HL-60/S4 (cell line): ENCODE measurements around the gene AGAP3.
"Not testable (repeated sequence)": the region's sequence is repeated elsewhere in the genome, so short reads cannot be mapped to it uniquely, and the experiment has no call there.

ENCODE experiments used
- in situ Hi-C: fragments of 300-500 bp; cut with MboI; formaldehyde crosslinking; loops from 2 replicates; pipeline ENCODE4 v1.14.3; 2022; ENCODE audit warnings: low sequenced_read_pairs

Gene AGAP3

GRCh38 chr7:151085691-151086620 is at the start of gene AGAP3:
AGAP3 (plus strand) TSS chr7:151086475; CDS start chr7:151086742, 267 bp downstream.
- in situ Hi-C loops: no loop called here

- in situ Hi-C loops: no loop called here
Observed at GRCh38 chr7:151038951-151039849, 47.1 kb upstream of the AGAP3 start.

GRCh38 chr7:151039850-151040548 is 46.3 kb upstream of the AGAP3 start:
- in situ Hi-C loops: no loop called here

DNA sequence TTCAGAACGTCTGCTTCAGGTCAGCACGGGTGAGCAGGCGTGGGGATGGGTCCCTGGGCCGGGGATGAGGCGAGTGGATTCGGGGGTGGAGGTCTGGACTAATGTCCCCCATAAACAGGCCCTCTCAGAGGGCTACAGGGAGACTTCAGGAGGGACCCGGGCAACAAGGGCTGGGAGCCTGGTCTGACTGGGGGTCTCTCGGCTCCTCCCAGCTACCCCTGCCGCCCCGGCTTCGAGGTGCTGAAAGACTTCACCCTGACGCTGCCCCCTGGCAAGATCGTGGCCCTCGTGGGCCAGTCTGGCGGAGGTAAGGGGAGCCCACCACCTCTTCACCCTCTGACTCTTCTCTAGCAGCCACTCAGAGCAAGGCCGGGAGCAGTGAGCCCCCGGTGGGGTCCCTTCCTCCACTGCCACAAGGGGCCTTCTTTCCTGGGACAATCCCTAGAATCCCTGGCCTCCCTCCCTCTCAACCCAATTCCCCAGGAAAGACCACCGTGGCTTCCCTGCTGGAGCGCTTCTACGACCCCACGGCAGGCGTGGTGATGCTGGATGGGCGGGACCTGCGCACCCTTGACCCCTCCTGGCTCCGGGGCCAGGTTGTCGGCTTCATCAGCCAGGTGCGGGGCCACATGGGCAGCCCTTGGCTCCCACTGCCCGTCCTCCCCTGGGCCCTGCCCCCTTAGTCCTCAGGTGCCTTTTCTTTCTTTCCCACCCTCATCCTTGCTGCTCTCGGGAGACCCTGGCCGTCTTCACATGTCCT is 45.5 kb upstream of the AGAP3 start:
- in situ Hi-C loops: no loop called here

GRCh38 chr7:151043449-151043848 is 42.8 kb upstream of the AGAP3 start:
- in situ Hi-C loops: not testable (repeated sequence)

DNA sequence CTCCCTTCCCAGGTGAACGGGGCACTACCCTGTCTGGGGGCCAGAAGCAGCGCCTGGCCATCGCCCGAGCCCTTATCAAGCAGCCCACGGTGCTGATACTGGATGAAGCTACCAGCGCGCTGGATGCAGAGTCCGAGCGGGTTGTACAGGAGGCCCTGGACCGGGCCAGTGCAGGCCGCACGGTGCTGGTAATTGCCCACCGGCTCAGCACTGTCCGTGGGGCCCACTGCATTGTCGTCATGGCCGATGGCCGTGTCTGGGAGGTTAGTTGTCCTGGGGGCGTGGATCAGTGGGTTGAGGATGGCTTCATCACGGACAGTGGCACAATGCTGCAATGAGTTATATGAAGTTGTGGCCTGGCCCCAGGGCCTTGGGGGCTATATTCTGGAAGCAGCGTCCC is 42.3 kb upstream of the AGAP3 start:
- in situ Hi-C loops: no loop called here

- in situ Hi-C loops: no loop called here
Observed at GRCh38 chr7:151045262-151045661, 41.0 kb upstream of the AGAP3 start.

DNA sequence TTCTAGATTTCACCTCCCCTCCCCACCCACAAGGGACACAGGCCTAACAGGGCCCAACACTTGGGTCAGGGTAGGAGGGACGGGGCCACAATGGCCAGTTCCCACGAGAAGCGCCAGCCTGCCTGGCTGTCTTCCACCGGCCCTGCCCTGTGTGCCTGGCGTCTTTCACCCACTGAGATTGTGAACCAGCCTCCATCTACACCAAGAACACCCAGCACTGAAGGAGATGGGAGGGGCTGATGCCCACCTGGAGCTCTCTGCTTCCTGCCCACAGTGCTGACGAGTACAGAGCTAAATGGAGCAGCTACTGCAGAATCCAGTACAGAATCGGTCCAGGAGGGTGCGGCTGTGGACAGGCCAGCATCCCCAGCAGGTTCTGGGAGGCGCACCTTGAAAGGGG is 40.3 kb upstream of the AGAP3 start:
- in situ Hi-C loops: no loop called here

- in situ Hi-C loops: no loop called here
Observed at GRCh38 chr7:151046603-151047573, 39.4 kb upstream of the AGAP3 start.

DNA sequence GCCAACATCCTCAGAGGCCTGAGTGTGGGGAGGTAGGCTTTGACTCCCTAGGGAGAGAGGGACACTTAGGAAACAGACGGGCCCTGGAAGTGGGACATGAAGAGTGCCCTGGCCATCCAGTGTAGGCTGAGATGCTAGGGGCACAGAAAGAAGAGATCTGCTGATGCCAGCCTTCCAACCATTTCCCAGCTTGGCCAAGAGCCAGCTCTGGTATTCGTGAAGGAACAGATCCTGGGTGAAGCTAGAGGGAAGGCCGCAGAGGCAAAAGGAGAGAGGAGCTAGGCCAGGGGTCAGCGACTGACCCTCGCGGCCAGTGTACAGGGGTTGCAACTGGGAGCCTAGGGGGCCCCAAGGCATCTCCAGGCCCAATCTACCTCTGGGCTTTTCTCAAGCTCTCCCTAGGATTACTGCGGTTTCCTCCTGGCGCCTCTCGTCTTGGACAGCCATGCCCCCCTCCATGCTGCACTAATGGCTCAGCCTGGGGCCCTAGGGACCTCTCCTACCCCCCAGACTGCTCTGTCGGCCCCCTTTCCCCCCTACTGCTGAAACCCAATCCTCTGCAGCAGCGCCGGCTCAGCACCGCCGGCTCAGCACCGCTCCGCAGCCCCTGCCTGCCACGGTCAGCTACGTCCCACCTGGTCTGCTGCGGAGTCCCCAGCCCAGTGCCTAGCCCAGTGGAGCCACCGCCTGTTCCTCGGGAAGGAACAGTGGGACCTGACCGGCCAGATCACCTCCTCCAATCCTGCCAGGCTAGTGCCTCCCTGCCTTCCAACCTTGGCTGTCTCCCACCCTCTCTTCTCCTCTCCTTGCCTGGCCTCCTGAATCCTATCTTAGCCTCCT is 38.1 kb upstream of the AGAP3 start, which contains the start of gene ASIC3:
ASIC3 (plus strand) TSS at position 556 of the 840 bp plus-strand sequence. CDS start 355 bp downstream, outside the sequence.
- in situ Hi-C loops: no loop called here

GRCh38 chr7:151048911-151049463 is 37.3 kb upstream of the AGAP3 start:
- in situ Hi-C loops: no loop called here

DNA sequence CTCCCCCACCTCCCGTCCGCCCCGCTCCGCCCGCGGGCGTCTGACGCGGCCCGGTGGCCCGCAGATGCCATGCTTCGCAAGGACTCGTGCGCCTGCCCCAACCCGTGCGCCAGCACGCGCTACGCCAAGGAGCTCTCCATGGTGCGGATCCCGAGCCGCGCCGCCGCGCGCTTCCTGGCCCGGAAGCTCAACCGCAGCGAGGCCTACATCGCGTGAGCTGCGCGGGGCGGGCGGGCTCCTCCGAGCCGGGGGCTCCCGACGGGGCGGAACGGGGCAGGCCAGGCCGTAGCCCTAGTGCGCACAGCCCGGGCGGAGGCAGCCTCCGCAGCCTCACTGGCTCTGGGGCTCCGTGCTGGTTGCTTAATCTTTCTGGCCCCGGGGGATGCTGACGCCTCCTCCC is 35.2 kb upstream of the AGAP3 start:
- in situ Hi-C loops: no loop called here

GRCh38 chr7:151053096-151053495 is 33.2 kb upstream of the AGAP3 start:
- in situ Hi-C loops: no loop called here

DNA sequence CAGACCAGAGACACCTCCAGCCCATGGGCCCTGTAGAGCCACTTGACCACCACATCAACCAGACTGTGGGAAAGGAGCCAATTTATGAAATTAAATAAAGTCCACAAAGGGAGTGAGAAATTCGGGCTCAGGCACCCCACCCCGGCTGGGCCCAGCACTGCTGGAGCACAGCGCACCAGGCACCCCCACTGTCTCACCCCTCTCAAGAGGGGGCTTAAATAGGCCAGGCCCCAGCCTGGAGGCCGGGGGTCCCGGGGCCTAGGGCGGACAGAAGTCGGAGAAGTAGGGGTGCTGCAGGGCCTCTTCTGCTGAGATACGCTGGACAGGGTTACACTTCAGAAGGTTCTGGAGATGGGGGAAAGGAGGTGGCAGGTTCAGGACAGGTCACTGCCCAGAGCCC is 32.5 kb upstream of the AGAP3 start:
- in situ Hi-C loops: no loop called here

DNA sequence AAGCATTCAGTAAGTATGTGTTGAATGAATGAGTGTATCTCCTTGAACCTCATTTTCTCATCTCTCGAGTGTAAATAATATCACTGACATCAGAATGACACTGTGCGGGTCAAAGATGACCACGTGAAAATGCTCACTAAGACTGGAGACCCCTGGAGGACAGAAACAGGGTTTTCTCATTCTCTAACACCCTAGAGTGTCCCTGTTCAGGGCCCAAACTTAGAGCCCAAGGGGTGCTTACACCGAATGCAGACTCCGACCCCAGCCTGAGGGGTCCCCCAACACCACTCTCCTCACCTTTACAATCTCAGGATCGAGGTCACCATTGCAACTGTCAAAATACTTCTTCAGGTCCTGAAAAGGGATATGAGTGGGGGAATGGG is 30.0 kb upstream of the AGAP3 start:
- in situ Hi-C loops: no loop called here

DNA sequence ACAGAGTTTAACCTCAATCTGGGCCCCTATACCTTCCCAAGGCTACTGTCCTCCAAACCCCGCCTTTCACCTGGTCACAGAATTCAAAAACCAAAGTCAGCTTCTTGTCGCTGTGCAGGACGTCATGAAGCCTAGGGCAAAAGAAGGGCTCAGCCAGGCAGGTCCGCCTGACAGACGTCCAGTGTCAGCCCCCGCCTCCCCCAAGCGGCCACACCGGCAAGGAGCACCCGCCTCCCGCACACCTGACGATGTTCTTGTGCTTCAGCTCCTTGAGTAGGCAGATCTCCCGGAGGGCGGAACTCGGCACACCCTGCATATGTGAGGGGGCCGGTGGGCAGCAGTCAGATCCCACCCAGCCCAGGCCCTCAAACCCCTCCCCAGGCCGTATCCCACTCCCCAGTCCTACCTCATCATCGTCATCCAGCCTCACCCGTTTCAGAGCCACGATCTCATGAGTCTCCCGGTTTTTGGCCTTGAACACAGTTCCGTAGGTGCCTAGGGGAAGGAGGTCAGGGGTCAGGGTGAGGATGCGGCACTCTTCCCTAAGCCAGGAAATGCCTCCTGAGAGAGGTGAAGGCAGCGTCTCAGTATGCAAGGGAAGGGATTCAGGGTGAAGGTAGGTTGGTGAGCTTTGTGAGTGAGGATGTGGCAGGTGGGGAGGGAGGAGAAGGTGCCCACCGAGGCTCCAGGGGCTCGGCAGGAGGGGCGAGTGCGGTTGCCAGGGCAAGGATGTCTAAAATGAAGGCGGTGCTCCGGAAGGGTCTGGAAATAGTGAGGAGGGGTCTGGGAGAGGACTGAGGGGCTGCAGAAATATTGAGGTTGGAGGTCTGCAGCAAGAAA is 29.4 kb upstream of the AGAP3 start:
- in situ Hi-C loops: no loop called here

- in situ Hi-C loops: no loop called here
Observed at GRCh38 chr7:151057506-151057988, 28.7 kb upstream of the AGAP3 start, which contains the start of gene CDK5. CDK5 (minus strand) TSS chr7:151057897; CDS start chr7:151057848, 49 bp downstream.
